OCI-LY1 (cell line): ENCODE data around the gene CDK16.

ENCODE experiments used
- H2AFZ ChIP-seq: fragments of 200-600 bp; sonication (generic), shearing (Covaris generic); 2 replicates; pipeline ENCODE4 v1.6.0; 2014; ENCODE audit warnings: antibody characterized with exemption, mild to moderate bottlenecking, low read length
- H3F3A ChIP-seq: fragments of 200-600 bp; sonication (generic), shearing (Covaris generic); 2 replicates; pipeline ENCODE4 v1.6.0; 2014; ENCODE audit warnings: mild to moderate bottlenecking, antibody characterized with exemption, low read length, moderate library complexity; ENCODE audit not compliant: insufficient read depth
- H3K27ac ChIP-seq: fragments of 200-600 bp; sonication (generic); 2 replicates; pipeline ENCODE4 v1.5.1; 2014; ENCODE audit warnings: low read length, mixed run types, mild to moderate bottlenecking, low read depth; ENCODE audit not compliant: poor library complexity, severe bottlenecking
- H3K27me3 ChIP-seq: fragments of 200-600 bp; sonication (generic); 2 replicates; pipeline ENCODE4 v1.6.0; 2014; ENCODE audit warnings: antibody characterized with exemption, mild to moderate bottlenecking, low read length, moderate library complexity; ENCODE audit not compliant: insufficient read depth
- H3K36me3 ChIP-seq: fragments of 200-600 bp; sonication (generic); 2 replicates; pipeline ENCODE4 v1.6.1; 2014; ENCODE audit warnings: mild to moderate bottlenecking, antibody characterized with exemption, low read length, moderate library complexity, mixed read lengths; ENCODE audit not compliant: insufficient read depth
- H3K4me1 ChIP-seq: fragments of 200-600 bp; sonication (generic); 2 replicates; pipeline ENCODE4 v1.5.1; 2014; ENCODE audit warnings: mild to moderate bottlenecking, low read length, moderate library complexity; ENCODE audit not compliant: insufficient read depth, severe bottlenecking
- H3K4me2 ChIP-seq: fragments of 200-600 bp; sonication (generic), shearing (Covaris generic); 2 replicates; pipeline ENCODE4 v1.6.1; 2014; ENCODE audit warnings: low read length
- H3K4me3 ChIP-seq: fragments of 200-600 bp; sonication (generic); 2 replicates; pipeline ENCODE4 v1.5.1; 2014; ENCODE audit warnings: low read length, low read depth, mild to moderate bottlenecking, mixed read lengths; ENCODE audit not compliant: poor library complexity, severe bottlenecking
- H3K79me2 ChIP-seq: fragments of 200-600 bp; shearing (Covaris generic); 2 replicates; pipeline ENCODE4 v1.6.1; 2016; ENCODE audit warnings: mixed run types, low read length, mixed read lengths; ENCODE audit not compliant: insufficient read depth
- H3K9ac ChIP-seq: fragments of 200-600 bp; sonication (generic), shearing (Covaris generic); 2 replicates; pipeline ENCODE4 v1.6.1; 2014; ENCODE audit warnings: mild to moderate bottlenecking, low read length, mixed read lengths
- H3K9me2 ChIP-seq: fragments of 200-600 bp; sonication (generic), shearing (Covaris generic); 2 replicates; pipeline ENCODE4 v1.6.1; 2014; ENCODE audit warnings: low read depth, mild to moderate bottlenecking, low read length, mixed read lengths
- H3K9me3 ChIP-seq: fragments of 200-600 bp; shearing (Covaris generic); 2 replicates; pipeline ENCODE4 v1.6.1; 2014; ENCODE audit warnings: low read length, mixed read lengths
- H4K20me1 ChIP-seq: fragments of 200-600 bp; sonication (generic), shearing (Covaris generic); 2 replicates; pipeline ENCODE4 v1.6.0; 2016; ENCODE audit warnings: mild to moderate bottlenecking, low read length; ENCODE audit not compliant: insufficient read depth
- EZH2 ChIP-seq: fragments of 200-600 bp; sonication (generic), shearing (Covaris generic); IDR thresholded peaks from 2 replicates; pipeline ENCODE4 v1.8.0; 2017; ENCODE audit warnings: borderline replicate concordance, mixed run types, mild to moderate bottlenecking, antibody characterized with exemption, low read length, moderate library complexity, mixed read lengths
- TF ChIP-seq, protein P1 (sequence below): fragments of 200-600 bp; sonication (generic), shearing (Covaris generic); IDR thresholded peaks from 2 replicates; pipeline ENCODE4 v1.5.1; 2017; ENCODE audit warnings: mild to moderate bottlenecking, antibody characterized with exemption, low read length, moderate library complexity, mixed read lengths

CDK16 gene

DNA sequence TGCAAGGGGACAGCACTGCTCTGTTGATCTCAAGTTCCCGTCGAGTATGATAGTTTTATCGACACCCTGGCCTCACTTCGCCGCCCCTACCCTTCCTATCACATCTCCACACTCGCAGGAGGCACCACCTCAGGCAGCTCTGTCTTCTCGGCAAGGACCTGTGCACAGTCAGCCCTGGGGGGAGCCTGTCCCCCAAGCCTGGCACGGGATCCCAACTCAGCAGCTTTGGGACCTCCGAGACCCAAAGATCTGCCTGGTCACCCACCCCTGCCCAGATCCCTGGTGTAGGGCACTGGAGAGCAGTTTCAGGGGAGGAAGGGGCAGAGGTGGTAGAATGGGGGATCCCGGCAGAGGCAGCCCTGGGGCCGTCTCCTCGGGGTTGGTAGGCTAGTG is 42.9 kb upstream of the CDK16 start:
- peaks cover 61% of the 10 kb centered on the region for H3K36me3 ChIP-seq
- no peak overlapping the region for H2AFZ ChIP-seq

DNA sequence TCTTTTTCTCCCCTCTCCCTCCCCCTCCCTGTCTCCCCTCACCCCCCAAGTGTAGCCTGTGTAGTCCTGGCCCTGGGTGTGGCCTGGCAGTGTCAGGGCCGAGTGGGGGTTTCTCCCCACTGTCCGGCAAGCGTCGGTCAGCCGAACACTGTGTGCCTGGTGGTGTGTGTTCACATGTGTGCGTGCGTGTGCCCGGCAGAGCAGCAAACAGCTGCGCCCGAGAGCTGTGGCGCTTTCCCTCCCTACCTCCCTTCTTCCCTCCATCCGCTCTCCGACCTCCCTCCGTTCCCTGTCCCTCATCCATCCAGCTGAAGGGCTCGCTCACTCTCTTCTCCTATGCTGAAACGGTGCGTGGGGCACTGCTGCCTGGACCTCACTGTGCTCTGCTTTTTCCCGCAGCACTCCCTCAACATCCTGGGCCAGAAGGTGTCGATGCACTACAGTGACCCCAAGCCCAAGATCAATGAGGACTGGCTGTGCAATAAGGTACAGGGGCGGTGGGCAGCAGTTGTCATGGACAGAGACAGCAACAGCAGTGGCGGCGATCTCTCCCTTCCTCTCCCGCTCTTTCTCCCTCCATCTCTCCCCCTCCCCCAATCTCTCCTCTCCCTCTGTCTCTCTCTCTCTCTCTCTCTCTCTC is 42.3 kb upstream of the CDK16 start:
- TF ChIP-seq EZH2: no peak
- TF ChIP-seq, protein P1, sequence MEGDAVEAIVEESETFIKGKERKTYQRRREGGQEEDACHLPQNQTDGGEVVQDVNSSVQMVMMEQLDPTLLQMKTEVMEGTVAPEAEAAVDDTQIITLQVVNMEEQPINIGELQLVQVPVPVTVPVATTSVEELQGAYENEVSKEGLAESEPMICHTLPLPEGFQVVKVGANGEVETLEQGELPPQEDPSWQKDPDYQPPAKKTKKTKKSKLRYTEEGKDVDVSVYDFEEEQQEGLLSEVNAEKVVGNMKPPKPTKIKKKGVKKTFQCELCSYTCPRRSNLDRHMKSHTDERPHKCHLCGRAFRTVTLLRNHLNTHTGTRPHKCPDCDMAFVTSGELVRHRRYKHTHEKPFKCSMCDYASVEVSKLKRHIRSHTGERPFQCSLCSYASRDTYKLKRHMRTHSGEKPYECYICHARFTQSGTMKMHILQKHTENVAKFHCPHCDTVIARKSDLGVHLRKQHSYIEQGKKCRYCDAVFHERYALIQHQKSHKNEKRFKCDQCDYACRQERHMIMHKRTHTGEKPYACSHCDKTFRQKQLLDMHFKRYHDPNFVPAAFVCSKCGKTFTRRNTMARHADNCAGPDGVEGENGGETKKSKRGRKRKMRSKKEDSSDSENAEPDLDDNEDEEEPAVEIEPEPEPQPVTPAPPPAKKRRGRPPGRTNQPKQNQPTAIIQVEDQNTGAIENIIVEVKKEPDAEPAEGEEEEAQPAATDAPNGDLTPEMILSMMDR: no peak
- Histone ChIP-seq H3K36me3 (peaks cover 60% of the 10 kb centered on the region), H3K9me2 (no peaks in the 10 kb centered on the region), H4K20me1 (no peaks in the 10 kb centered on the region), H3K4me1 (no peaks in the 10 kb centered on the region), H3K4me3 (no peak overlapping the region), H3K9ac (no peak overlapping the region), H3K79me2 (no peaks in the 10 kb centered on the region), H3F3A (no peaks in the 10 kb centered on the region), H3K27ac (no peak overlapping the region), H3K9me3 (no peaks in the 10 kb centered on the region), H3K27me3 (no peaks in the 10 kb centered on the region), H3K4me2 (no peak overlapping the region), H2AFZ (no peak overlapping the region)

More for the DNA sequence above, 42.9 kb upstream of the CDK16 start:
- Histone ChIP-seq H3K4me1 (no peaks in the 10 kb centered on the region), H4K20me1 (no peaks in the 10 kb centered on the region), H3K9me2 (no peaks in the 10 kb centered on the region), H3F3A (no peaks in the 10 kb centered on the region), H3K27ac (no peak overlapping the region), H3K4me3 (no peak overlapping the region), H3K27me3 (no peaks in the 10 kb centered on the region), H3K79me2 (no peaks in the 10 kb centered on the region), H3K9ac (no peak overlapping the region), H3K9me3 (no peaks in the 10 kb centered on the region), H3K4me2 (no peak overlapping the region)
- no peak for TF ChIP-seq EZH2
- TF ChIP-seq, protein P1: no peak

DNA sequence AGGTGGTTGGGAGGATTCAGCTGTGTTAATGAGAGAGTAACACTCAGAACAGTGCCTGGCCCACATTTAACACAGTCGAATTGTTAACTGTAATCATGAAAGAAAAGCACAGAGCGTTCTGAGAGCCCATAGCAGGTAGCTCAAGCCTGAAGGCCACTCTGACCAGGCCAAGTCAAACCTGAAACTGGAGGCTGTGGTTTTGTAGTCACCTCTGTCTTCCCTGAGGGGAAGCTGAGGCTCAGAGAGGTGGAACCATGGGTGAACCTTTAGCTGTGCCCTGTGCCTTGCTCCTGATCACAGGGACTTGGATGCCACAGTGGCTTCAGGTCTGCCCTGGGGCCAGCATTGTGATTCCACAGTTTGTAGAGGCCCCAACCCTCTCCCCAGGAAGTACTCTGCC is 41.4 kb upstream of the CDK16 start:
- Histone ChIP-seq H2AFZ (no peak overlapping the region), H3K79me2 (no peaks in the 10 kb centered on the region), H4K20me1 (no peaks in the 10 kb centered on the region), H3K27me3 (no peaks in the 10 kb centered on the region), H3K36me3 (peaks cover 60% of the 10 kb centered on the region), H3K4me3 (no peak overlapping the region), H3K9ac (no peak overlapping the region), H3K27ac (no peak overlapping the region), H3K4me1 (no peaks in the 10 kb centered on the region), H3K9me3 (no peaks in the 10 kb centered on the region), H3K4me2 (no peak overlapping the region), H3F3A (no peaks in the 10 kb centered on the region), H3K9me2 (no peaks in the 10 kb centered on the region)
- TF ChIP-seq, protein P1: no peak
- TF ChIP-seq EZH2: no peak
